HUDEP-2 (cell line): ENCODE measurements around the gene MAP3K19.
"Not testable (repeated sequence)": the region's sequence is repeated elsewhere in the genome, so short reads cannot be mapped to it uniquely, and the experiment has no call there.

Source experiments
- DNase-seq, 76 experiments: peaks; one replicate each; lab custom pipeline; 2025; ENCODE audit not compliant: unreplicated experiment in 76 of 76; lab: John Stamatoyannopoulos, UW

Gene MAP3K19, protein sequence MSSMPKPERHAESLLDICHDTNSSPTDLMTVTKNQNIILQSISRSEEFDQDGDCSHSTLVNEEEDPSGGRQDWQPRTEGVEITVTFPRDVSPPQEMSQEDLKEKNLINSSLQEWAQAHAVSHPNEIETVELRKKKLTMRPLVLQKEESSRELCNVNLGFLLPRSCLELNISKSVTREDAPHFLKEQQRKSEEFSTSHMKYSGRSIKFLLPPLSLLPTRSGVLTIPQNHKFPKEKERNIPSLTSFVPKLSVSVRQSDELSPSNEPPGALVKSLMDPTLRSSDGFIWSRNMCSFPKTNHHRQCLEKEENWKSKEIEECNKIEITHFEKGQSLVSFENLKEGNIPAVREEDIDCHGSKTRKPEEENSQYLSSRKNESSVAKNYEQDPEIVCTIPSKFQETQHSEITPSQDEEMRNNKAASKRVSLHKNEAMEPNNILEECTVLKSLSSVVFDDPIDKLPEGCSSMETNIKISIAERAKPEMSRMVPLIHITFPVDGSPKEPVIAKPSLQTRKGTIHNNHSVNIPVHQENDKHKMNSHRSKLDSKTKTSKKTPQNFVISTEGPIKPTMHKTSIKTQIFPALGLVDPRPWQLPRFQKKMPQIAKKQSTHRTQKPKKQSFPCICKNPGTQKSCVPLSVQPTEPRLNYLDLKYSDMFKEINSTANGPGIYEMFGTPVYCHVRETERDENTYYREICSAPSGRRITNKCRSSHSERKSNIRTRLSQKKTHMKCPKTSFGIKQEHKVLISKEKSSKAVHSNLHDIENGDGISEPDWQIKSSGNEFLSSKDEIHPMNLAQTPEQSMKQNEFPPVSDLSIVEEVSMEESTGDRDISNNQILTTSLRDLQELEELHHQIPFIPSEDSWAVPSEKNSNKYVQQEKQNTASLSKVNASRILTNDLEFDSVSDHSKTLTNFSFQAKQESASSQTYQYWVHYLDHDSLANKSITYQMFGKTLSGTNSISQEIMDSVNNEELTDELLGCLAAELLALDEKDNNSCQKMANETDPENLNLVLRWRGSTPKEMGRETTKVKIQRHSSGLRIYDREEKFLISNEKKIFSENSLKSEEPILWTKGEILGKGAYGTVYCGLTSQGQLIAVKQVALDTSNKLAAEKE (N-terminal part only)

DNA sequence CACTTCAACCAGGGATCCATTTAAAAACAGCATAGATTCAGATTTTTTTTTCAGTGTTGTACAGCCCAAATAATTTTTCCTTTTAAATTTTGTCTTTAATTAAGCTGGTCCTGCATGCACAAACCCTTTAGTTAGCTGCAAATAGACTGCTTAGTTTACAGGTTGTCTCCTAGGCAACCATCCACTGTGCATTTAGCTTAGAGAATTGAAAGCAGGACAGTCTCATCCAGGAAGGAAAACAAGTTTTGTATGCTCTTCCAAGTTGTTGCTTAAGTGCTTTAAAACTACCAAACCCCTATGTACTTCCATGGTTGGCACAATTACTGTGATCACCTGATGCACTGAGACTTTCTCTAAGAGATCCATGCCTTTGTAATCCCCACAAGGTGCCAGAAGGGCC is at the start of gene MAP3K19:
MAP3K19 (minus strand) TSS at position 148 of the 400 bp plus-strand sequence. CDS start 22,800 bp downstream, outside the sequence.
- DNase-seq: no peak

DNA sequence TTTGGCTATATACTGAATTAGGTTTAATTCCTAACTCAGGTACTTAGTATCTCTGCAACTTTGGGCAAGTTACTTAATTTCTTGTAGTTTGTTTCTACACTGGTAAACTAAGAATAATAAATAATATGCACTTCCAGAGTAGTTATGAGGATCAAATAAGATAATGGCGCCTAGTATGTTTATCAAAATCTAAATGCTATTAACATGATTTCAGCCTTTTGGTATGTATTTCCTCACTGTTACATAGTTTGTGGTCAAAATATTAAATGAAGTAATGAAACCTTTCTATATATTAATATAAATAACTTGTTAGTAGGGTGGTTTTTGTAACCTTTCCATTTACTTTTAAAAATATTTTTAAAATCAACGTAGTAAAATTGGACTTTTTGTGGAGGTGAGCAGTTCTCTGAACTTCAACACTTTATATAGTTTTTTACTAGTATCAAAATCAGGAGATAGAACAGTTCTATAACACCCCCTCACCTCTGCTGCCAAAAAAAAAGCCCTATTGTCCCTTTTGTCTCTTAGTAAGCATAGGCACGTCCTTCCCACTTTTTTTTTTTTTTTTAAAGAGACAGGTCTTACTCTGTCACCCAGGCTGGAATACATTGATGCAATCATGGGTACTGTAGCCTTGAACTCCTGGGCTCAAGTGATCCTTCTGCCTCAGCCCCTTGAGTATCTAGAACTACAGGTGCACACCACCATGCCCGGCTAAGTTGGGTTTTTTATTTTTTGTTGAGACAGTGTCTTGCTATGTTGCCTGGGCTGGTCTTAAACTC is 49.6 kb upstream of the MAP3K19 start:
- DNase-seq: no peak

DNA sequence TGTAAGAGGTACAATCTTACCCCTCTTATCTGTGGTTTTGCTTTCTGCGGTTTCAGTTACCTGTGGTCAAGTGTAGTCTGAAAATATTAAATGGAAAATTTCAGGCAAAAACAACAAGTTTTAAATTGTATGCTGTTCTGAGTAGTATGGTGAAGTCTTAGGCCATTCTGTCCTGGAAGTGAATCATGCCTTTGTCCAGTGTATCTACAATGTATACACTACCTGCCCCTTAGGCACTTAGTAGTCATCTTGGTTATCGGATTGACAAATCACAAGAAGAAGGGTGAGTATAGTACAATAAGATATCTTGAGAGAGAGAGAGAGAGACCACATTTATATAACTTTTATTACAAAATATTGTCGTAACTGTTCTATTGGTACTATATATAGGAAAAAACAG is 48.3 kb upstream of the MAP3K19 start:
- DNase-seq: no peak

DNA sequence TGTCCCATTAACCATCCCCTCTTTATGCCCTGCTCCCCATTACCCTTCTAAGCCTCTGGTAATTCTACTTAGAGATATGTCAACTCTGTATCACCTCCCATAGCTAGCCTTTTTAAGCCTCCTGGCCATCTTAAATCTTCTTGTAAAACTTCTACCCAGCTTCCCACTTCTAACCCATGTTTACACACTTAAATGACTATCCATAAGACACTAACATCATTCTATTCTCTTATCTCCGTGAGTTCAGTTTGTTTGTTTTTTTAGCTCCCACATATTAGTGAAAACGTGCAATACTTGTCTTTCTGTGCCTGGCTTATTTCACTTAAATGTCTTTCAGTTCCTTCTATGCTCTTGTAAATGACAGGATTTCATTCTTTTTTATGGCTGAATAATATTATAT is 47.3 kb upstream of the MAP3K19 start:
- DNase-seq: no peak

DNA sequence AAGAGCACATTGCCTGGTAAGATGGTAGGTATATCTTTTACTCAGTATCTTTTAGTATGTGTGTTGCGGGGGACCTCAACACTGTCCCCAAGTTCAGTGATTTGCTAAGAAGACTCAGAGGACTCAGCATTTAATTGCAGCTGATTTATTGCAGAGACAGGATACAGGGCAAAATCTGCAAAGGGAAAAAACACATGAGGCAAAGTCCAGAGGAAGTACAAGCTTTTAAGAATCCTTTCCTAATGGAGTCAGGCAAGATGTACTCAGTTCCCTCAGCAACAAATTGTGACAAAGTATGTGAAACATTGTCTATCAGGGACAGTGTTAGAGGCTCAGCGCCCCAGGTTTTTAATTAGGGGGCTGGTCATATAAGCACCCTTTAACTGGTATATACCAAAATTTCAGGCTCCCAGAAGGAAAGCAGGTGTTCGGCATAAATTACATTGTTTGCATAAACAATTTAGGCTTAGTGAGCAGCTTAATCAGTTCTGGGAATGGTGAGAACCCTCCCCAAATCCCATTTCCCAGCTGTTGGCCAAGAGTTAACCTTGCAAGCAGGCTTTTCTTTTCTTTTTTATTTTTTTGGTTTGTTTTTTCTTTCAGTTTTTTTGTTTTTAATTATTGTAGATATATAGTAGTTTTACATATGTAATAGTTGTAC is 46.6 kb upstream of the MAP3K19 start:
- DNase-seq: no peak

DNA sequence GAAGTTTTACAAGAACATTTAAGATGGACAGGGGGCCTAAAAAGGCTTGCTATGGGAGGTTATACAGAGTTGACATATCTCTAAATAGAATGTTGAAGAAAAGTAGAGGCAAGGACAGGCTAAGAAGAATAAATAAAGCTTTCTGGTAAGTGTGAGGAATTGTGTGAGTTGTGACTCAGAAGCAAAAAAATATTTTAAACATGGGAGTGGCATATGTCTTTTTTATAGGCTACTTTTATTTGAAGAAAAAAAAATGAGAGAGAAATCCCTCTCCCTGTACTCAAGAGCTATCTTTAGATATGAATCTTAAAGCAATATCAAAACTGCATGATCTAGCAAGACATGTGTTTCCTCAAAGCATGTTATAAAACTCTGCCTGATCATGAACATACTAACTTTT is 45.9 kb upstream of the MAP3K19 start:
- no peak for DNase-seq

DNA sequence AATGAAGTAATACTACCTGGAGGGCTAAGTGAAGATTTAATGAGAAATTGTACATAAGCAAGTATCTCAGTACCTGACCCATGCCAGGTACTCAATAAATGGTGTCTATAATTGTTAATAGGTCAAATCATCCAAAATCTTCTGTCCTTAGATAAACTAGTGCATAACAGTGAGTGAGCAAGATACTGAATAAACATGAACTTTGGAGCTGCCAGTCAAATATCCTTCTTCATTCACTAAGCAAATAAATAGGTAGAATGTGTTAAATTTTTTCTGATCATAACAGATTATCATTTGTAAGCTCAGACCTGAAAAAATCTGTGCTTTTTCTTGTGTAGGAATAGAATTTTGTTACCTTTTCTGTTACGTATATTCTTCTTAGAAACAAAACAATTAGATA is 44.4 kb upstream of the MAP3K19 start:
- no peak for DNase-seq

DNA sequence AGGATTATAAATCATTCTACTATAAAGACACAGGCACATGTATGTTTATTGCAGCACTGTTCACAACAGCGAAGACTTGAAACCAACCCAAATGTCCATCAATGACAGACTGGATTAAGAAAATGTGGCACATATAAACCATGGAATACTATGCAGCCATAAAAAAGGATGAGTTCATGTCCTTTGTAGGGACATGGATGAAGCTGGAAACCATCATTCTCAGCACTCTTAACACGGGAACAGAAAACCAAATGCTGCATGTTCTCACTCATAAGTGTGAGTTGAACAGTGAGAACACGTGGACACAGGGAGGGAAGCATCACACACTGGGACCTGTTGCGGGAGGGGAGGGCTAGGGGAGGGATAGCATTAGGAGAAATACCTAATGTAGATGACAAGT is 42.4 kb upstream of the MAP3K19 start:
- DNase-seq: not testable (repeated sequence)

DNA sequence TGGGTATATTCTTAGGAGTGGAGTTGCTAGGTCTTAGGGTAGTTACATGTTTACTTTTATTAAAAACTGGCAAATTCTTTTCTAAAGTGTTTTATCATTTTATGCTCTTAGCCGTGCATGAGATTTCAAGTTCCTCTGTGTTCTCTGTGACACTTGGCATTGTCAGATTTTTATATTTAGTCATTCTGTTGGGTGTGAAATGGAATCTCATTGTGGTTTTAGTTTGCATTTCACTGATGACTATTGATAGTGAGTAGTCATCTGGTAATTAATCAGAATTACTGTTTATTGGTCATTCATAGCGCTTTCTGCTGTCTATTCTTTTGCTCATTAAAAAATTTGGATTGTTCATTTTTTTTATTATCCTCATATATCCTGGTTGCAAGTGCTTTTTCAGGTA is 39.0 kb upstream of the MAP3K19 start:
- DNase-seq: no peak

DNA sequence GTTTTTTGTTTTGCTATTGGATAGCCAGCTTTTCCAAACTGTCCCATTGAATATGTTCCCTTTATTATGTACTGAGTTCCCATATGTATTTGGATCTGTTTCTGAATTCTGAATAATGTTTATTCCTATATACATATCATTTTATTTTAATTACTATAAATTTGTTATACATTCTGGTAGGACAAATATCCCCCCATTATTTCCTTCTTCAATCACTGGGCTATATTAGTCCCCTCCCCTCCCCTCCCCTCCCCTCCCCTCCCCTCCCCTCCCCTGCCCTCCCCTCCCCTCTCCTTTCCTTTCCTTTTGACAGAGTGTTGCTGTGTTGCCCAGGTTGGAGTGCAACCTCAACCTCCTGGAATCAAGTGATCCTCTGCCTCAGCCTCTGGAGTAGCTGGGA is 31.2 kb upstream of the MAP3K19 start:
- no peak for DNase-seq

DNA sequence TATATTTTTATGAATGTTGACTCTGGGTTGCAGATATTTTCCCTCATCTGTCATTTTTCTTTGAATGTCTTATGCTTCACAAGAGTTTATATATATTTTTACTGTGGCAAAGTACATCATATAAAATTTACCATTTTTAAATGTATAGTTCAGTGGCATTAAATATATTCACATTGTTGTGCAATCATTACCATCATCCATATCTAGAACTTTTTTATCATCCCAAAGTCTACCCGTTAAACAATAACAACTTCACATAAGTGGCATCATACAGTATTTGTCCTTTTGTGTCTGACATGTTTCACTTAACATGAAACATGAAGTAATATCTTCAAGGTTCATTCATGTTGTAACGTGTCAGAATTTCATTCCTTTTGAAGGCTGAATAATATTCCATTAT is 29.3 kb upstream of the MAP3K19 start:
- DNase-seq: no peak

DNA sequence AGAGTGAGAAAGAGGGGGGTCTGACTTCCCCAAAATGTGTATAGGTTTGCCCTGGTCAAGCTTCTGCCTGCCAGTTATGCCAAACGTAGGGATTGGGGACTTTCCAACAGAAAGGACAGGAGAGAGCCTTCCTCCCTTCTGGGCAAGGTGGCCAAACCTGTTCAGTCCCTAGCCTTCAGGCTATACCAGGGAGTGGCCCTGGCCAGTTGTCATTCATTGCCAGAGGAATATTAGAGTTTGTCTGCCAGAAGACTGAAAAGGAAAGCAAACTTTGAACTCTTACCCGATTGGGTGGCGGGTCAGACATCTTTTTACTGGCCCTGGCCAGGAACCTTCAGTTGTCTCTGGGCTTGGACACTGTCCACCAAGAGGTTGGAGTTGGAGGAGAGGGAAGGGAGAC is 27.0 kb upstream of the MAP3K19 start:
- DNase-seq: no peak

DNA sequence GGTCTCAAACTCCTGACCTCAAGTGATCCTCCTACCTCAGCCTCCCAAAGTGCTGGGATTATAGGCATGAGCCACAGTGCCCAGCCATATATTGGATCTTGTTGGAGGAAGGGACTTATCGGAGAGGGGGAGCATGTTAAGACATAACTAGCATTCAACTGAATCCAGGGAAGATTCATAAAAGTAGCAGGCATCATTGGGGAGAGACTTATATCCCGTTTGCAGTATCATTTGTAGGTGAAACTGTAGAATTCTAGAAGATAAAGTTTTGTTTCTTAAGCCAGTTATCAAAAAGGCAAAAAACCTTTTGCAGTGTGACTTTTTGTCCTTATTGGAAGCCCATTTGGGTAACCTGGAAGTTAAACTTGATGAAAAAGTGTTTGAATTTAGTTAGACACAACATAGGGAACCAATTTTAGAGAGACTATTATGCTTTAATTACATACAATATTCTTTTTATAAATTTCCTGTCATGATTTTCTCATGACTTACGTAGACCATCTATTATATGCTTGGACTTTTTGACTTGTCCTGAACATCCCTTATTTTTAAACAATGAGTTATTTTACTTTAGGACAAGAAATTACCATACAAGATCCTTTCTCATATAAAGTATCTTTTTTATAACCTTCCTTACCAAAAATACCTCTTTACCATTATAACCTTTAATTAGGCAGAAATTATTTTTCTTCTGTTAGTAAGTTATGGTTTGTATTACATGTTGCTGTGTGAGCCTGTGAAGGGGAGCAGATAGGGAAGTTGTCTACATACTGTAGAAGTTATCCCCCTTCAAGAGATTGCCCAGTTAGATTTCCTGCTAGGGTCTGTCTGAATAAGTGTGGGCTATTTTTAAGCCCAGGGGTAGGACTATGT is 25.1 kb upstream of the MAP3K19 start:
- DNase-seq: peak in 3 of 76 experiments; percentile 2 to 19 (median 4)

DNA sequence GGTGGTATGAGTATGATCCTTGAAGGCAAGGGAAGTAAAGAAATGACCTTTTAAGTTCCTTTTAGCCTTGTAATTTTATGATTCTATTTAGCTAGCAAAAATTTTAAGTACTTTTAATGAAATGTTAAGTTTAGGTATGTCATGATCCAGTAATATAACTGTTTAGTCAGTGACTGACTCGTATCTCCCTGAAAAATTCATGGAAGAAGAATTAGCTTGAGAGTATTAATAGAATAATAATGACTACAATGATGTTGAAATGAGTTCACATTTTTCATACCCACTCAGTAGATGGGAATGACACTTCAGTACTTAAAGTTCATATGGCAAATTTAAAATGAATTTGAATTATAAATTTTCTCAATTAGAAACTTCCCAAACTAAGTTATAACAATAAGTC is 19.5 kb upstream of the MAP3K19 start:
- DNase-seq: no peak

DNA sequence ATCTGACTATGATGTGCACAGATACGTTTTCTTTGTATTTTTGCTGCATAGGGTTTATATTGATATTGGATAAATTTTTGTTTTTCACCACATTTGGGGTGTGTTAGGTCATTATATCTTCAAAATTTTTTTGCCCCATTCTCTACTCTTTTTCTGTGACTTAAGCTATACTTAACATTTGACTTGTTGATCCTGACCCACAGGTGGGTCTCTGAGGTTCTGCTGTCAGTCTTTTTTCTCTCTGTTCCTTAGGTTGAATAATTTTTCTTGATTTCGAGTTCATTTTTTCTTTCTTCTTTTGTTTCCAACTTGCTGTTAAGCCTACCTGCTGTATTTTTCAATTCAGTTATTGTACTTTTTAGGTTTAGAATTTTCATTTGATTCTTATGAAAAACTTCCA is 16.9 kb upstream of the MAP3K19 start:
- DNase-seq: no peak

DNA sequence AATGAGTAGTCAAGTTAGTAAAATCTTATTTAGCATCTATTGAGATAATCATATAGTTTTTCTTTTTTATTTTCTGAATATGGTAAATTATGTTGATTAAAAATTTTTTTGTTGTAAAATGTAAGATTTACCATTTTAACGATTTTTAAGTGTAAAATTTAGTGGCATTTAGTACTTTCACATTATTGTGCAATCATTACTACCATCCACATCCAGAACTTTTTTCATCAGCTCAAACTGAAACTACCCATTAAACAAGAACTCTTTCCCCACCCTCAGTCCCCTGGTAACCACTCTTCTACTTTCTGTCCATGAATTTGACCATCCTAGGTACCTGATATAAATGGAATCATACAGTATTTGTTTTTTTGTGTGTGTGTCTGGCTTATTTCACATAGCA is 16.0 kb upstream of the MAP3K19 start:
- DNase-seq: no peak

DNA sequence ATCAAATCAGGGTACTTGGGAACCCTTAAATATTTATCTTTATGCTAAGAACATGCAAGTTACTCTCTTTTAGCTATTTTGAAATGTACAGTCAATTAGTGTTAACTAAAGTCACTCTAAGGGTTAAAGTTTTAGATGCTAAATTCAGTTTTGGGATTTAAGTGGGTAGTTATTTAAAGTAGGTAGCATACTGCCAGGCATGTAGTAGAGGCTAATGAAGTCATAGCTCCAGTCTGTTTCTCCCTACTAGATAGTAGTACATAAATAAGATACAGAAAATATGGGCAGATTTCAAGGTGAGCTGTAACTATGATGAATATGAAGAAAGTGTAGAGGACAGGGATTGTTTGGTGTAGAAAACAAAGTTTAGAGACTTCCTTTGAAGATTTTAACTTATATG is 12.3 kb upstream of the MAP3K19 start:
- no peak for DNase-seq

DNA sequence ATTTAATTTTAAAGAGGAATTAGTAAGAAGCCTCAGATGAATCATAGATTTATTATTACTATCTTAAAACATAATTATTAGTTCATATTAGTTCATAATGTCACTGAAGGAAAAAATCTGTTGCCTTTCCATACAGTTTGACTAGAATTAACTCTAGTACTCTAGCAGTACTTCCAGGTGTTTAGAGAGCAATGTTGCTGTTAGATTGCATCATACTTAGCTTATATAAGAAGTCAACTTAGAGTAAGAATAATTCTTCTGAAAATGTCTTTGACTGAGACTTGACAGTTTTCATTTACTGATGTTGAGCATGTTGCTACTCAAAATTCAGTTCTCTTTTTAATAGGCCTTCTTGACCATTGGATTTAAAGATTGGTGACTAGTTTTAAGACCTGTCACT is 9.5 kb upstream of the MAP3K19 start:
- DNase-seq: no peak

DNA sequence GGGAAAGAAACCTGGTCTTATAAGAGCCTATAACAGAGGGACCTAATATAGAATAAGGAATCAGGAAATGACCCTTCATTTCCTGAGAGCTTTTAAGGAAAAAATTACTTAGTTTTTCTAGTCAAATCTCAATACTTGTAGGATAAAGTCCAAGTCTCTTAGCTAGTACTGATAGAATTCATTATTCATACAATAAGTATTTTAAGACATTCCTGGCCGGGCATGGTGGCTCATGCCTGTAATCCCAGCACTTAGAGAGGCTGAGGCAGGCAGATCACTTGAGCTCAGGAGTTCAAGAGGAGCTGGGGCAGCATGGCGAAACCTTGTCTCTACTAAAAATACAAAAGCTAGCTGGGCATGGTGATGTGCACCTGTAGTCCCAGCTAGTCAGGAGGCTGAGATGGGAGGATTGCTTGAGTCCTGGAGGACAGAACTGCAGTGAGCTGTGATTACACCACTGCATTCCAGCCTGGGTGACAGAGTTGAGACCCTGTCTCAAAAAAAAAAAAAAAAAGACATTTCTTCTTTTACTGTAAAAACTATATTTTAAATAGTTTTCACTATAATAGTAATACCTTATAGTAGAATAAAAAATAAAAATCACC is 8.0 kb upstream of the MAP3K19 start:
- no peak for DNase-seq
